ENCODE results near the gene SCGB1C1. TPM values are rescaled to one million over a fixed set of nuclear protein-coding genes. Genes with fewer than 3 reads are reported as not detected.

SCGB1C1 gene
- total RNA-seq, result not detected in 2 replicates

DNA sequence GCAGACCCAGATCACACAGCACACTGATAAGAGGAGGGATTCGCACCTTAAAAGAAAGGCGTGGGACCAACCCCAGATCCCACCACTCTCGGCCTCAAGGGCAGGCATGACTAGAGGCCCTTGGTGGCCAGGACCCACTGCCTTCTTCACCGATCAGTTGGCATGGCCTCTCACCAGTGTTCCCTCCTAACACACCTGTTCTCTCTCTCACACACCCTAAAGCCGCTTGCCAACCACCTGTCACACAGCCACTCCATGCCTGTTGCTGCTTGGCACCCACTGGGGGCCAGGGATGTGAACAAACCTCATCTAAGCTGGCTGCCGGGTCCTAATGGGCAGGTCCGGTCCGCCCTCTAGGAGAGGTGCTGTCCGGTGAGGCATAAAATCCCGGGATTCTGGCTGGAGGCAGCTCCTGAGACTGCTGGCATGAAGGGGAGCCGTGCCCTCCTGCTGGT, at the start of gene SCGB1C1:
TSS of gene SCGB1C1 (plus strand) at position 405 of the 455 bp plus-strand sequence. CDS start at position 427, 22 bp downstream.

DNA sequence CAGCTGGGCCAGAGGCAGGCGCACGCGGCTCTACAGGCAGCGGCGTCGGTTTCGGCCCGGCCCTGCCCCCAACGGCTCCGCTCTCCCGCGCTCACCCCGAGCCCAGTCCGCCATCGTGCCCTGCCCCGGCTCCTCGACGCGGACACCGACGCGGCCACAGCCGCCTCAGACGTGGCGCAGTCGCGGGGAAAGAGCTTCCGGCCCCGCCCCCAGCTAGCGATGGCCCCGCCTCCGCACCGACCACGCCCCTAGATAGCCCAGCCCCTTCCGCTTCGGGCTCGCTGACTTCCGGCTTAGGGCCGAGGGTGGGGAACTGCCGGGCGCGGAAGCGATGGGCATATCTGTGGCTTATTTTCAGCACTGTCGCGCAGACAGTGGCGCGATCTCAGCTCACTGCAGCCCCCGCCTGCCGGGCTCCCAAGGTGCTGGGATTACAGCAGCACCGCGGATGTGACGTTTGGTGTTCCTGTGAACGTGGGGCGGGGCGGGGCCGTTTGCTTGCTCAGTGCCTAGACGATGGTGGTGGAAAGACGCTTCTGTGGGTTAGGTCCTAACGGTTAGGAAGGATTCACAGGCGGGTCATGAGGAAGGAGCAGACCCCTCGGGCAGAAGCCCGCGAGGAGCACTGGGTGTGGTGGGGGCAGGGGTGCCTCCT, 14.5 kb downstream of the SCGB1C1 start, which contains the start of the genes BET1L and RIC8A:
TSS of gene BET1L (minus strand) at position 192 of the 655 bp plus-strand sequence. CDS start at position 114, 78 bp downstream.
TSS of gene RIC8A (plus strand) at position 501 of the 655 bp plus-strand sequence. CDS start 1,147 bp downstream, outside the sequence.

DNA sequence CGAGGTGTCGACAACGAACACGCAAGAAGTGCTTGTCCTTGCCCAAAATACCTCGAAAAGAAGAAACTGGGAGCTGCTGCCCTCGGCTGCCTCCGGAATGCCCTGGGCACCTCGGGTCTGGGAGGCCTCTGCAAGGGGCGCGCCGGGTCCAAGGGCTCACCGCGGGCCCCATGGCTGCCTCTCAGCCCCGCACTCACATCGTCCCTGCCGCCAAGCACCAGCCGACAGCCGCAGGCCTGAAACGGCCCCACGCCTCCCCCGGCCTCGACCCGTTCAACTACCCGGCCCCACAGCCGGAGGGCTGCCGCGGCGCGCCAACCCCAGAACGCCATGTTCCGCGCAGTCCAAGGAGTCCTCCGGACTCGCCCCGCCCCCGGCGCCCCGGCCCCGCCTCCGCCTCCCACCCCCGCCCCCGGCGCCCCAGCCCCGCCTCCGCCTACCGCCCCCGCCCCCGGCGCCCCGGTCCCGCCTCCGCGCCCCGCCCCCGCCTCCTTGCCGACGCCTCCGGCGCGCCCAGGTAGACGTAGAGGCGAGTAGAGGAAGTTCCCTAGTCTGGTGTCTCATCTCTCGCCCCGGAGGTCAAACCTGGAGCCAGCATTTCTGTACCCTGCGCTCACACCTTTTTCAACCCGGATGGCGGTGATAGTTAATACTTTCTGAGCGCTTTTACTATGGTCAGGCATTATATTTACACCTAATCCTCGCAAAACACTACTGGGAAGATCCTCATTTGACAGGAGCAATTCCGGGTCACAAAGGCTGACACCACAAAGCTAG, 43.3 kb downstream of the SCGB1C1 start, which contains the start of gene SIRT3:
TSS of gene SIRT3 (minus strand) at position 346 of the 777 bp plus-strand sequence. CDS start at position 332, 14 bp downstream.

DNA sequence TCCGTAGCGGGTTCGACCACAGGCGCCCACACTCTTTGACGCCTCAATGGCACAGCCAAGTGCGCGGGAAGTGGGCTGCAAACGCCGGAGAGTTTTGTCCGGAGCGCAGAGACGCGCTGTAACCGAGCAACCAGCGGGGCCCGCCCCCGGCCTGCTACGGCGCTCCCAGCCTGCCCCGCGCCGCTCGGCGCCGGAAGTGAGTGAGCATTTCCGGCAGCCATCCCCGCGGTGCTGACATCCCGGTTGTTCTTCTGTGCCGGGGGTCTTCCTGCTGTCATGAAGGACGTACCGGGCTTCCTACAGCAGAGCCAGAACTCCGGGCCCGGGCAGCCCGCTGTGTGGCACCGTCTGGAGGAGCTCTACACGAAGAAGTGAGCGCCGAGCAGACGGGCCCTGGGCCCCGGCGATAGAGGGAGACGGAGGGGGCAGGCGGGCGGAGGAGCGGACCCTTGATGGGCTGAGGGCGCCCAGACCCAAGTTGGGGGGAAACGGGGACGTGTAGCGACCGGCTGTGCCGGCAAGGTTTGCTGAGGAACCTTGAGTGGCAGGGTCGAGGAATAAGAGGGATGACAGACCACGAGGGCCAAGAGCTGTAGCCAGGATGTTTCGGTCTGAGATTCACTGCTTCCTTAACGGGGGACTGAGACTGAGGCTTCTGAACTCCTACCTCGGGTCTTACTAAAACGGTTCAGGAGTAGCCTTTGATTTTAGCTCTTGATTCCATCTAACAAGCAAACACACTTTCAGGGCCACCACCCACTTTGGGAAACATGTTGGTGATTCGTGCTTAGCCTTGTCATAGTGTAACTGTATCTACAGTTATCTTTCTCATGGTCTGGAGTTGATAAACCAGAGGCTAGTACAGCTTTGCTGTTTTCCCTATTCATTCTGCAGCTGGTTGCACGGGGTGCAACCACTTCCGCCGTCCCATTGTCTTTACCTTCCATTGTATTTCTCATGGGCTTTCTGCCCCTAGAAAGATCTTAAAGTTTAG, 44.2 kb downstream of the SCGB1C1 start, which contains the start of gene PSMD13:
TSS of gene PSMD13 (plus strand) at position 203 of the 994 bp plus-strand sequence. CDS start at position 277, 74 bp downstream.

Other genes starting within 250 kb of the SCGB1C1 start
- gene BET1L, start 14.3 kb downstream of the SCGB1C1 start, total RNA-seq, result 15.0 and 25.0 TPM in 2 replicates
- gene RIC8A, start 14.6 kb downstream of the SCGB1C1 start, total RNA-seq, result 126 and 142 TPM in 2 replicates
- gene SIRT3, start 43.3 kb downstream of the SCGB1C1 start, total RNA-seq, result 8.4 and 9.2 TPM in 2 replicates
- 83.6 and 141 TPM in 2 replicates for gene PSMD13, start 43.9 kb downstream of the SCGB1C1 start, total RNA-seq
- gene NLRP6, start 85.3 kb downstream of the SCGB1C1 start, total RNA-seq, result not detected in 2 replicates
- 1.7 and 5.5 TPM in 2 replicates for gene PGGHG, start 96.0 kb downstream of the SCGB1C1 start, total RNA-seq
- not detected in 2 replicates for gene IFITM5, start 106.4 kb downstream of the SCGB1C1 start, total RNA-seq
- 2.8 and 7.2 TPM in 2 replicates for gene IFITM2, start 114.7 kb downstream of the SCGB1C1 start, total RNA-seq
- gene IFITM1, start 121.0 kb downstream of the SCGB1C1 start, total RNA-seq, result 5.9 and 7.9 TPM in 2 replicates
- 15.0 and 35.7 TPM in 2 replicates for gene IFITM3, start 127.8 kb downstream of the SCGB1C1 start, total RNA-seq
- gene B4GALNT4, start 176.4 kb downstream of the SCGB1C1 start, total RNA-seq, result 4.8 and 17.3 TPM in 2 replicates
- 208 and 214 TPM in 2 replicates for gene PKP3, start 201.1 kb downstream of the SCGB1C1 start, total RNA-seq
- 7.4 and 22.2 TPM in 2 replicates for gene SIGIRR, start 221.9 kb downstream of the SCGB1C1 start, total RNA-seq
- 4.4 and 15.9 TPM in 2 replicates for gene ANO9, start 248.9 kb downstream of the SCGB1C1 start, total RNA-seq